Endothelial cell of umbilical vein (primary cell): Measurements from ENCODE around the gene KCNN1. TPM values are rescaled to one million over a fixed set of nuclear protein-coding genes. Genes with fewer than 3 reads are reported as not detected.

Source experiments
- BruUV-seq: library from RNA; stranded (reverse); fragments of 400-500 nt; replicated peaks from 2 replicates; lab custom pipeline; 2021; lab: Mats Ljungman, UMichigan
- CTCF ChIA-PET: fragments of 300-600, 350-600 bp; sonication (Branson Sonifier 250); formaldehyde crosslinking; loops from one replicate; lab custom pipeline; 2021; ENCODE audit warnings: antibody characterized with exemption, inconsistent platforms; lab: Charles Lee
- POLR2A ChIA-PET: fragments of 300-600, 350-600 bp; sonication (Branson Sonifier 250); formaldehyde crosslinking; loops from one replicate; lab custom pipeline; 2021; ENCODE audit warnings: antibody characterized with exemption, inconsistent platforms; lab: Charles Lee
- DNase-seq: peaks from one replicate; pipeline ENCODE4 v3.0.0-alpha.2; 2011; ENCODE audit warnings: low read depth, low spot score
- FAIRE-seq: peaks from 2 replicates; lab custom pipeline; 2011; peaks lifted over from hg19 to GRCh38; lab: Jason Lieb, UNC
- H2AFZ ChIP-seq: 2 replicates; pipeline ENCODE4 v1.6.0; 2012; ENCODE audit warnings: low read depth, low read length, control low read depth, inconsistent platforms
- H3K27ac ChIP-seq: 2 replicates; pipeline ENCODE4 v1.5.1; 2011; ENCODE audit warnings: low read depth, mild to moderate bottlenecking, control low read depth, low read length, moderate library complexity; ENCODE audit not compliant: insufficient read depth
- H3K27me3 ChIP-seq, 2 experiments: 2 replicates each; pipeline versions ENCODE4 v1.6.0 to v1.6.1; 2011; ENCODE audit warnings: low read length in 2 of 2, mixed read lengths in 1 of 2; ENCODE audit not compliant: control insufficient read depth in 2 of 2, insufficient read depth in 2 of 2
- H3K36me3 ChIP-seq, 2 experiments: 2 replicates in 1 of 2; 3 replicates in 1 of 2; pipeline ENCODE4 v1.5.1; 2011; ENCODE audit warnings: low read length in 2 of 2, mild to moderate bottlenecking in 1 of 2, moderate library complexity in 1 of 2; ENCODE audit not compliant: control insufficient read depth in 2 of 2, insufficient read depth in 2 of 2; ENCODE audit errors: extremely low read depth in 1 of 2
- H3K4me1 ChIP-seq: 3 replicates; pipeline ENCODE4 v1.5.1; 2011; ENCODE audit warnings: mild to moderate bottlenecking, low read length; ENCODE audit not compliant: control insufficient read depth, insufficient read depth; ENCODE audit errors: extremely low read depth
- H3K4me2 ChIP-seq: 2 replicates; pipeline ENCODE4 v1.6.1; 2011; ENCODE audit warnings: low read length, control low read depth, mixed read lengths; ENCODE audit not compliant: insufficient read depth
- H3K4me3 ChIP-seq, 3 experiments: fragments of 200-600 bp in 1 of 3; sonication (generic), shearing (Covaris generic) in 1 of 3; replicated peaks in 1 of 3; 2 replicates each; pipeline ENCODE4 v1.5.1; 2011 to 2016; ENCODE audit warnings: control low read depth in 3 of 3, low read length in 3 of 3, mild to moderate bottlenecking in 2 of 3, inconsistent platforms in 1 of 3, low read depth in 1 of 3, moderate library complexity in 1 of 3; ENCODE audit not compliant: insufficient read depth in 1 of 3
- H3K79me2 ChIP-seq: 2 replicates; pipeline ENCODE4 v1.6.0; 2012; ENCODE audit warnings: low read length, inconsistent platforms; ENCODE audit not compliant: control insufficient read depth, insufficient read depth
- H3K9ac ChIP-seq: replicated peaks from 2 replicates; pipeline ENCODE3; 2011; ENCODE audit warnings: low read length, control low read depth; ENCODE audit not compliant: insufficient read depth; ENCODE audit errors: extremely low read depth
- H3K9me1 ChIP-seq: replicated peaks from 3 replicates; pipeline ENCODE4 v1.6.0; 2011; ENCODE audit warnings: mild to moderate bottlenecking, low read length; ENCODE audit not compliant: control insufficient read depth, insufficient read depth; ENCODE audit errors: extremely low read depth
- H3K9me3 ChIP-seq: replicated peaks from 2 replicates; pipeline ENCODE4 v1.5.1; 2012; ENCODE audit warnings: low read length, inconsistent platforms; ENCODE audit not compliant: control insufficient read depth, insufficient read depth
- H4K20me1 ChIP-seq: replicated peaks from 2 replicates; pipeline ENCODE3; 2011; ENCODE audit warnings: mild to moderate bottlenecking, low read length; ENCODE audit not compliant: control insufficient read depth, insufficient read depth; ENCODE audit errors: extremely low read depth
- EZH2 ChIP-seq: IDR thresholded peaks from 2 replicates; pipeline ENCODE4 v1.6.1; 2012; ENCODE audit warnings: borderline replicate concordance, low read depth, mild to moderate bottlenecking, moderate library complexity, low read length, inconsistent platforms; ENCODE audit not compliant: severe bottlenecking
- FOS ChIP-seq: IDR thresholded peaks from 2 replicates; pipeline ENCODE4 v1.6.1; 2011; ENCODE audit warnings: mild to moderate bottlenecking, low read length, moderate library complexity, borderline replicate concordance; ENCODE audit not compliant: insufficient read depth
- GATA2 ChIP-seq: IDR thresholded peaks from 2 replicates; pipeline ENCODE4 v1.7.0; 2011; ENCODE audit warnings: low read depth, mild to moderate bottlenecking, moderate library complexity, mixed read lengths, low read length; ENCODE audit not compliant: insufficient read length, insufficient read depth
- JUN ChIP-seq: IDR thresholded peaks from 2 replicates; pipeline ENCODE4 v1.6.1; 2011; ENCODE audit warnings: borderline replicate concordance, low read depth; ENCODE audit not compliant: insufficient read length, insufficient read depth
- MYC ChIP-seq: IDR thresholded peaks from one replicate; pipeline ENCODE4 v1.6.1; 2011; ENCODE audit warnings: mild to moderate bottlenecking, low read depth, low read length
- POLR2A ChIP-seq: IDR thresholded peaks from 2 replicates; pipeline ENCODE4 v1.6.1; 2012; ENCODE audit warnings: low read depth, mild to moderate bottlenecking, control low read depth, low read length
- POLR2AphosphoS5 ChIP-seq: IDR thresholded peaks from 2 replicates; pipeline ENCODE4 v1.6.1; 2012; ENCODE audit warnings: low read depth, mild to moderate bottlenecking, control low read depth, low read length, moderate library complexity; ENCODE audit not compliant: insufficient read depth
- dilution Hi-C: fragments of 300-500 bp; cut with MboI; formaldehyde crosslinking; loops from one replicate; pipeline ENCODE4 v1.15.0; 2019; ENCODE audit warnings: low sequenced_read_pairs; ENCODE audit not compliant: extremely low pct_ligation_motif_present
- intact Hi-C: fragments of 100-400 bp; cut with micrococcal nuclease; formaldehyde crosslinking; loops from one replicate; pipeline ENCODE4 v1.10.0; 2022
- polyA plus RNA-seq, 4 experiments: library from polyadenylated mRNA; depleted of rRNA in 3 of 4; stranded (reverse) in 3 of 4; unstranded in 1 of 4; fragments of >200 nt; gene quantifications; 2 replicates each; pipeline versions ENCODE4 v1.2.1 to v1.2.3, GENCODE V29; 2011 to 2012; ENCODE audit warnings: missing spikeins in 1 of 4
- total RNA-seq: library from RNA; stranded (reverse); gene quantifications from 2 replicates; pipeline ENCODE4 v1.2.3, GENCODE V29; 2021
- TF ChIP-seq, protein P1 (sequence below): IDR thresholded peaks from 2 replicates; pipeline ENCODE4 v1.6.1; 2011; ENCODE audit not compliant: insufficient read depth, insufficient read length
- TF ChIP-seq, protein P2 (sequence below), 2 donors: IDR thresholded peaks; 1 replicate in 1 of 2; 2 replicates in 1 of 2; pipeline ENCODE4 v1.5.1; 2011; ENCODE audit warnings: low read length in 2 of 2, mild to moderate bottlenecking in 2 of 2, moderate library complexity in 2 of 2, control low read depth in 1 of 2, inconsistent platforms in 1 of 2, low read depth in 1 of 2; ENCODE audit not compliant: insufficient read depth in 1 of 2; ENCODE audit errors: extremely low read depth in 1 of 2

KCNN1 gene
- total and polyA plus RNA-seq, 2 donors (not counting 3 experiments of a cell fraction or from before 2014, with no cell fraction given) = 0.18 to 0.80 TPM

DNA sequence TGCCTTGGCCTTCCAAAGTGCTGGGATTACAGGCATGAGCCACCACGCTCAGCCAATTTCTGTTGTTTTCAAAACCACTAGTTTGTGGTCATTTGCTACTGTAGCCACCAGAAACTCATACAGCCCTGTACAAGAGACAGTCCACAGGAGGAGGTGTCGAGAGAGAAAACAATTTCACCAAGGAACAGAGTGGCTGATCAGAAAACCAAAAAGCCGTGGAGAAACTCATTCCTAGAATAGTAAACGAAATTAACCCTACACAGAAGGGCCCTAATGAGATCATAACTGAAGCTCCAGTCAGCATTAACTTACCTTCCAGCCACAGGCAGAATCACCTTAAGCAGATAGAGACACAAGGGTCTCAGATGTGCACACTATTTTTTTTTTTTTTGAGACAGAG is 37.9 kb upstream of the KCNN1 start:
- intact Hi-C loops = no loop called here
- no peak overlapping the region for H3K4me2 ChIP-seq
- CTCF ChIA-PET = interaction anchor here (1.4 kb wide), 1 partner anchor 70 kb away, joined by 4 read pairs; no protein-coding TSS in a partner anchor

More for the DNA sequence above, 37.9 kb upstream of the KCNN1 start:
- DNase-seq = no peak
- Histone ChIP-seq H3K27me3 (peaks cover 0 to 2% of the 10 kb centered on the region in 2 experiments), H3K9me3 (no peaks in the 10 kb centered on the region), H3K79me2 (peaks cover 11% of the 10 kb centered on the region), H3K4me3 (no peak overlapping the region), H3K36me3 (no peaks in the 10 kb centered on the region), H3K27ac (no peak overlapping the region), H4K20me1 (no peaks in the 10 kb centered on the region), H2AFZ (no peak overlapping the region), H3K9ac (no peak overlapping the region), H3K4me1 (peaks cover 16% of the 10 kb centered on the region), H3K9me1 (no peaks in the 10 kb centered on the region)
- no TSS peak for BruUV-seq
- no peak for FAIRE-seq
- dilution Hi-C loops = no loop called here
- TF ChIP-seq EZH2 (no peak), JUN (no peak), GATA2 (no peak), POLR2AphosphoS5 (no peak), POLR2A (no peak), MYC (no peak), FOS (no peak)
- TF ChIP-seq, protein P1, sequence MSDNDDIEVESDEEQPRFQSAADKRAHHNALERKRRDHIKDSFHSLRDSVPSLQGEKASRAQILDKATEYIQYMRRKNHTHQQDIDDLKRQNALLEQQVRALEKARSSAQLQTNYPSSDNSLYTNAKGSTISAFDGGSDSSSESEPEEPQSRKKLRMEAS = no peak
- TF ChIP-seq, protein P2, sequence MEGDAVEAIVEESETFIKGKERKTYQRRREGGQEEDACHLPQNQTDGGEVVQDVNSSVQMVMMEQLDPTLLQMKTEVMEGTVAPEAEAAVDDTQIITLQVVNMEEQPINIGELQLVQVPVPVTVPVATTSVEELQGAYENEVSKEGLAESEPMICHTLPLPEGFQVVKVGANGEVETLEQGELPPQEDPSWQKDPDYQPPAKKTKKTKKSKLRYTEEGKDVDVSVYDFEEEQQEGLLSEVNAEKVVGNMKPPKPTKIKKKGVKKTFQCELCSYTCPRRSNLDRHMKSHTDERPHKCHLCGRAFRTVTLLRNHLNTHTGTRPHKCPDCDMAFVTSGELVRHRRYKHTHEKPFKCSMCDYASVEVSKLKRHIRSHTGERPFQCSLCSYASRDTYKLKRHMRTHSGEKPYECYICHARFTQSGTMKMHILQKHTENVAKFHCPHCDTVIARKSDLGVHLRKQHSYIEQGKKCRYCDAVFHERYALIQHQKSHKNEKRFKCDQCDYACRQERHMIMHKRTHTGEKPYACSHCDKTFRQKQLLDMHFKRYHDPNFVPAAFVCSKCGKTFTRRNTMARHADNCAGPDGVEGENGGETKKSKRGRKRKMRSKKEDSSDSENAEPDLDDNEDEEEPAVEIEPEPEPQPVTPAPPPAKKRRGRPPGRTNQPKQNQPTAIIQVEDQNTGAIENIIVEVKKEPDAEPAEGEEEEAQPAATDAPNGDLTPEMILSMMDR (IDR thresholded peaks at IDR 0.05; ENCODE audit: extremely low read depth in 1 of 2, insufficient read depth in 1 of 2, low read depth in 1 of 2, low read length in 2 of 2) = no peak
- POLR2A ChIA-PET = no interaction called here
